ENCODE measurements around the gene CLHC1. TPM values are rescaled to one million over a fixed set of nuclear protein-coding genes. Genes with fewer than 3 reads are reported as not detected.
A peak's percentile ranks its signal among the peaks of the same experiment; 100 is the strongest.
"Not testable (repeated sequence)": the region's sequence is repeated elsewhere in the genome, so short reads cannot be mapped to it uniquely, and the experiment has no call there.

CLHC1 gene
- total RNA-seq, 2 experiments from 2014 or later = 7.5 to 8.3 TPM

DNA sequence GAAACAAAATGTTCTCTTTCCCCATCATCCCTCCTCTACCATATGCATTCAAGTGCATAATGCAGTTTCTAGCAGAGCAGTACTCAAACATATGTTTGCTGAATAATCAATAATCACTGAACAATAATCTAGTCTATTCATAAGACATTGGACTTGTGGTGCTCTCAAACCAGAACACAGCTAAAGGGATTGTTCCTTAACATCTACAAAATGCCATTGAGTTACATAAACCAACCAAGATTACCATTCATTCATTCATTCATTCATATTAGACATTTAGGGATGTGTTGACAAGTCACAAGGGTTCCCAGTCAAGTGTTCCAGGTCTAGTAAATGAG lies 3.9 kb downstream of the CLHC1 start:
- Mint-ChIP-seq H3K4me1 (peaks cover 45% of the 10 kb centered on the region), H3K27ac (peak overlapping the region; percentile 65), H3K27me3 (no peaks in the 10 kb centered on the region), H3K4me3 (peak overlapping the region; percentile 33), H3K9me3 (no peaks in the 10 kb centered on the region), H3K36me3 (ENCODE audit: low read depth) (peaks cover 30% of the 10 kb centered on the region)
- POLR2A ChIA-PET = interaction anchor here (1.1 kb wide), 1 partner anchor 31 kb away, joined by 3 read pairs; no protein-coding TSS in a partner anchor
- CTCF ChIA-PET = no interaction called here
- no peak for DNase-seq

DNA sequence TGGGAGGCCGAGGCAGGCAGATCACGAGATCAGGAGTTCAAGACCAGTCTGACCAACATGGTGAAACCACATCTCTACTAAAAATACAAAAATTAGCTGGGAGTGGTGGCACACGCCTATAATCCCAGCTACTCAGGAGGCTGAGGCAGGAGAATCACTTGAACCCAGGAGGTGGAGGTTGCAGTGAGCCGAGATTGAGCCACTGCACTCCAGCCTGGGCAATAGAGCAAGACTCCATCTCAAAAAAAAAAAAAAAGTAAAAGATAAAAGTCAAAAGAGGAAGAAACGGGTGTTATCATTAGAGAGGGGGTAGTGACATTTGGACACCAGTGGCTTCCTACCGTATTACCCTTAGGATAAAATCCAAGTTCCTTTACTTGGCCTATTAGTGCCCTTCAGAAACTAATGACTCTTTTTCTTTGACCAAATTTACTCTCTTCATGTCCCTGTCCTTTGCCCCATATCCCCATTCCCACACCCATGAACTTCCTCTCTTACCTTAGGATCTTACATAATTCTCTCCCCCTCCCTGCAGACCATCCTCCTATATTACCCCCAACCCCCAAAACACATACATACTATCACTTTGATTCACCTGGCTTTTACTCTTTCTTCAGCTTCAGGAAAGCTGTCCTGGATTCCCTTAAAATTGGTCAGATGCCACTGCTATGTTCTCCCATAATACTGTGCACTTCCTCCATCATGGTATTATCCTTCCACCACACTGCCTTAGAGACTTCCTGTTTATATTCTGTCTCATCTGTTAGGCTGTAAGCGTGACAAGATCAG lies 4.5 kb downstream of the CLHC1 start:
- DNase-seq, CTCF ChIA-PET, H3K9me3 Mint-ChIP-seq, H3K27me3 Mint-ChIP-seq: not testable (repeated sequence)
- POLR2A ChIA-PET = interaction anchor here (1.1 kb wide), 1 partner anchor 32 kb away, joined by 3 read pairs; no protein-coding TSS in a partner anchor
- peaks cover 47% of the 10 kb centered on the region for H3K4me1 Mint-ChIP-seq
- peaks cover 24% of the 10 kb centered on the region for H3K36me3 Mint-ChIP-seq (ENCODE audit: low read depth)
- H3K4me3 Mint-ChIP-seq = peak overlapping the region; percentile 33
- peak overlapping the region; percentile 65 for H3K27ac Mint-ChIP-seq

DNA sequence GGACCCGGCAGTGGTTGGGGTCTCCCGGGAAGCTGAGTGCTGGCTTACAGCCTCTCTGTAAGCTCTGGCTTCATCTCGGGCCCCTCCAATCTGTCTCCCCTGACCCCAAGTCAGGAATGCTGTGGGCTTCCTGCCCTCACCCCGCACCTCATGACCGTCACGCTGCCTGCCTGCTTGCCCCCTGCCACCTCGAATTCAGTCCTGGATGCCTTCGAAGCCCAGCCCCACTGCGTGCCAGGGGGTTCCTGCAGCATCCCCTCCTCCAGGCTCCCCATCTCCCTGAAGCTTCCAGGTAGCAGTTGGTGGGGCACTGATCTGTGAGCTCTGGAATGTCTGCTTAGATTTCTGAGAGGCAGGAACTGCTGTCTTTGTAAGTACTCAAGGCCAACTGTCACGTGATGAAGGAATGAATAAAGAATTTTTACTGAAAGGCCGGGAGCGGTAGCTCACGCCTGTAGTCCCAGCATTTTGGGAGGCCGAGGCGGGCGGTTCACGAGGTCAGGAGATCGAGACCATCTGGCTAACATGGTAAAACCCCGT lies 6.5 kb downstream of the CLHC1 start:
- CTCF ChIA-PET = interaction anchor here (1.3 kb wide), 1 partner anchor 49 kb away, joined by 3 read pairs; no protein-coding TSS in a partner anchor
- no peak for DNase-seq
- H3K27me3 Mint-ChIP-seq = no peaks in the 10 kb centered on the region
- POLR2A ChIA-PET = interaction anchor here (1.4 to 3.3 kb wide), 2 partner anchors 11 to 293 kb away, joined by 3 to 12 read pairs; partner anchors contain the start of gene CFAP36
- H3K4me1 Mint-ChIP-seq = peaks cover 53% of the 10 kb centered on the region
- H3K36me3 Mint-ChIP-seq (ENCODE audit: low read depth) = peaks cover 24% of the 10 kb centered on the region
- no peak overlapping the region for H3K27ac Mint-ChIP-seq
- no peaks in the 10 kb centered on the region for H3K9me3 Mint-ChIP-seq
- H3K4me3 Mint-ChIP-seq = no peak overlapping the region

DNA sequence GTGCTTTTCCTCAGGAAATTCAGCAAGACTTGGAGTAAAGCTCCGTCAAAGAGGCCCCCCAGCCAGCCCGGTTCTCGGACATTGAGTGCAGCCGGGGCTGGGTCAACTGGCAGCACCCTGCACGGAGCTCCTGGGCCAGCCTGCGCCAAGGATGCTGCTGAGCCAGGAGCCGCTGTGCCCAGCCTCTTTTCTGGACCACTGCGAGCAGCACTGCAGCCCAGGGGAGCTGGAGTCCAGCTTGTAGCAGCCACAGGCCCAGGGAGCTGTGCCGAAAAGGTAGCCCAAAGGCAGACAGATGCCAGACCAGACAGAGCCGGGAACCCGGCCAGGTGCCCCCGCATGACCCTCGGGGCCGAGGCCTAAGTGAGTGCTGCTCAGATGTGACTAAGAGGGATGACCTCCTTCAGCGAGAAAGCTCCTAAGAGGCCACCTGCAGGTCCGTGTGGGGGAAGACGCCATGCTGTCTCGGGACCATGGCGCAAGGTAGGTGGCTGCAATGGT lies 7.3 kb downstream of the CLHC1 start:
- Mint-ChIP-seq H3K27ac (no peak overlapping the region), H3K4me1 (peaks cover 46% of the 10 kb centered on the region)

DNA sequence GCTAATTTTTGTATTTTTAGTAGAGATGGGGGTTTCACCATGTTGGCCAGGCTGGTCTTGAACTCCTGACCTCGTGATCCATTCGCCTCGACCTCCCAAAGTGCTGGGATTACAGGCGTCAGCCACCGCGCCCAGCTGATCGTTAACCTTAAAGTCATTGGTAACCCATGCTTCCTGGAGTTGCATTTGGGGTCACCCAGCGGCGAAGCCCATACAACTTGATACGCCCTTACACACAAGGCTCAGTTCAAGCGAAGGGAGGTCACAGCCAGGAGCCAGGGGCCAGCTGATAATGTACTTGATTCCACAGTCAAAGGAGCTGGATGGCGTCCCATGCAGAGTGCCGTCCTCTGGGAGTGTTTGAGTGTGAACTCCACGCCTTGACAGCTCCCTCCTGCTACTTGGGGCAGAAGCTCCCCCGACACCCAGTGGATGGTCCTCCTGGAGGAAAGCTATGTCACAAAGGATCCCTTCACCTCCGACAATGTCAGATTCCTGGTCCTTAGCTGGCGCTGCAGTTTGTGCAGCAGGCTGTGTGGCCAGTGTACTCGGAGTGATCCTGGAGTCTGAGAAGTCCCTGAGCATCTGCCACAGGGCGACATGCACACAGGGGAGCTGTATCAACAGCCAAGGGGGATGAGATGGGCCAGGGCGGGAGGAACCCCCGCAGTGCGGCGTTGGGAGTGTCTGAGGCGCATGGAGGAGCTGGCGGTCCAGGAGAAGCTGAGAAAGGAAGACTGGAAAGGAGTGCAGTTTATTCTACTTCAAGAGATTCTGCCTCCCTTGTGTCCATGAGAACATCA lies 7.9 kb downstream of the CLHC1 start:
- no peaks in the 10 kb centered on the region for H3K9me3 Mint-ChIP-seq
- H3K27ac Mint-ChIP-seq = peak overlapping the region; percentile 78
- peaks cover 41% of the 10 kb centered on the region for H3K4me1 Mint-ChIP-seq
- POLR2A ChIA-PET = interaction anchor here (0.7 to 4.3 kb wide), 11 partner anchors 9 to 393 kb away, joined by 3 to 52 read pairs (median 4); partner anchors contain the start of genes CFAP36, CLHC1, PPP4R3B and RPS27A
- CTCF ChIA-PET = interaction anchor here (1.0 to 1.6 kb wide), 6 partner anchors 48 to 296 kb away, joined by 3 to 8 read pairs (median 3); partner anchors contain the start of genes CFAP36 and RTN4
- H3K27me3 Mint-ChIP-seq = no peaks in the 10 kb centered on the region
- DNase-seq = no peak
- H3K4me3 Mint-ChIP-seq = peak overlapping the region; percentile 72
- peaks cover 14% of the 10 kb centered on the region for H3K36me3 Mint-ChIP-seq (ENCODE audit: low read depth)

More for the DNA sequence above, 7.3 kb downstream of the CLHC1 start:
- no peak for DNase-seq
- no peaks in the 10 kb centered on the region for H3K9me3 Mint-ChIP-seq
- H3K4me3 Mint-ChIP-seq = no peak overlapping the region
- CTCF ChIA-PET = interaction anchor here (1.3 to 1.6 kb wide), 3 partner anchors 49 to 295 kb away, joined by 3 to 8 read pairs (median 3); partner anchors contain the start of genes CFAP36 and RTN4
- H3K27me3 Mint-ChIP-seq = no peaks in the 10 kb centered on the region
- POLR2A ChIA-PET = interaction anchor here (0.7 to 4.3 kb wide), 7 partner anchors 8 to 393 kb away, joined by 3 to 52 read pairs (median 5); partner anchors contain the start of genes CFAP36, CLHC1, PPP4R3B and RPS27A
- H3K36me3 Mint-ChIP-seq (ENCODE audit: low read depth) = peaks cover 18% of the 10 kb centered on the region

DNA sequence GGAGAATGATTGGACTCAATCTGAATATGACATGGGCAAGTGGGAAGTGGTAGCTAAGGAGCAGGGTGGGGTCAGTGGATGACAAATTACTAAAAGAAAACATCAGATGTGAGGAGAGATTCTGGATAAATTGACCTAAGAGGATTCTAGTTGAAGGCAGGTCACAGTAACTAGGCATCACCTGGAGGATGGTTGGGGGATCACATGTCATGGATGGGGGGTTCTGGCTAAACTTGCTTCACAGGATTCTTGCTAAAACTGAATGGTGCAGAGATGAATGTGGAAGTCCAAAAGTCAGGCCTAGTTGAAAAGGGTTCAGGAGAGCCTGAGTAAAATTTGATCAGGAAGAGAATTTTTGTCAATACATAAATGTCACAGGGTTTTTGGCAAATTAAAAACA lies 18.3 kb downstream of the CLHC1 start:
- CTCF ChIA-PET = no interaction called here
- no peaks in the 10 kb centered on the region for H3K4me1 Mint-ChIP-seq
- no peak for DNase-seq
- H3K4me3 Mint-ChIP-seq = no peak overlapping the region
- no peak overlapping the region for H3K27ac Mint-ChIP-seq
- H3K27me3 Mint-ChIP-seq = no peaks in the 10 kb centered on the region
- H3K36me3 Mint-ChIP-seq (ENCODE audit: low read depth) = no peaks in the 10 kb centered on the region
- H3K9me3 Mint-ChIP-seq = no peaks in the 10 kb centered on the region
- POLR2A ChIA-PET = interaction anchor here (1.0 kb wide), 1 partner anchor 9 kb away, joined by 5 read pairs; no protein-coding TSS in a partner anchor

DNA sequence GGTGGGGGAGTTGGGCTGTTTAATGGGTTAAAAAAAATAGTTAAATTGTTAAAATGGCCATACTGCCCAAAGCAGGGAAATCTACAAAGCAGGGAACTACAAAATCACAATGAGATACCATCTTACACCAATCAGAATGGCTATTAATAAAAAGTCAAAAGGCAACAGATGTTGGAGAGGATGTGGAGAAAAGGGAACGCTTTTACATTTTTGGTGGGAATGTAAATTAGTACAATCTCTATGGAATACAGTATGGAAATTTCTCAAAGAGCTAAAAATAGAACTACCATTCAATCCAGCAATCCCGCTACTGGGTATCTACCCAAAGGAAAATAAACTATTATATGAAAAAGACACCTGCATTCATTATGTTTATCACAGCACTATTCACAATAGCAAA lies 27.1 kb downstream of the CLHC1 start:
- H3K27ac Mint-ChIP-seq = no peak overlapping the region
- no peaks in the 10 kb centered on the region for H3K27me3 Mint-ChIP-seq
- ChIA-PET CTCF (no interaction called here), POLR2A (no interaction called here)
- no peak overlapping the region for H3K4me3 Mint-ChIP-seq
- DNase-seq = no peak
- peaks cover 26% of the 10 kb centered on the region for H3K36me3 Mint-ChIP-seq (ENCODE audit: low read depth)
- peaks cover 8% of the 10 kb centered on the region for H3K9me3 Mint-ChIP-seq
- no peaks in the 10 kb centered on the region for H3K4me1 Mint-ChIP-seq

DNA sequence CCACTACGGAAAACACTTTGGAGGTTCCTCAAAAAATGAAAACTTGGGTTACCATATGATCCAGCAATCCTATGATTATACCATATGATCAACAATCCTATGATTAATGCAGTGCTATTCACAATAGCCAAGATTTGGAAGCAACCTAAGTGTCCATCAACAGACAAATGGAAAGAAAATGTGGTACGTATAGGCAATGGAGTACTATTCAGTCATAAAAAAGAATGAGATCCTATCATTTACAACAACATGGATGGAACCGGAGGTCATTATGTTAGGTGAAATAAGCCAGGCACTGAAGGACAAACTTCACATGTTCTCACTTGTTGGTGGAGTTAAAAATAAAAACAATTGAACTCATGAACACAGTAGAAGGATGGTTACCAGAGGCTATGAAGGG lies 27.6 kb downstream of the CLHC1 start:
- ChIA-PET CTCF (no interaction called here), POLR2A (no interaction called here)
- Mint-ChIP-seq H3K4me3 (no peak overlapping the region), H3K27ac (no peak overlapping the region), H3K27me3 (no peaks in the 10 kb centered on the region), H3K36me3 (ENCODE audit: low read depth) (peaks cover 28% of the 10 kb centered on the region), H3K4me1 (no peaks in the 10 kb centered on the region), H3K9me3 (peaks cover 8% of the 10 kb centered on the region)
- DNase-seq = no peak

DNA sequence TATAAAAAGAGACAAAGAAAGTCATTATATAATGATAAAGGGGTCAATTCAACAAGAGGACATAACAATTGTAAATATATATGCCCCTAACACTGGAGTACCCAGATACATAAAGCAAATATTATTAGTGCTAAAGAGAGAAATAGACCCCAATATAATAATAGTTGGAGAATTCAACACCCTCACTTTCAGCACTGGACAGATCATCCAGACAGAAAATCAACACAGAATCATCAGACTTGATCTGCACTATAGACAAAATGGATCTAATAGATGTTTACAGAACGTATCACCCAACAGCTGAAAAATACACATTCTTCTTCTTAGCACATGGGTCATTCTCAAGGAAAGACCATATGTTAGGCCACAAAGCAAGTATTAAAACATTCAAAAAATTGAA lies 31.7 kb downstream of the CLHC1 start:
- Mint-ChIP-seq H3K36me3 (ENCODE audit: low read depth) (peaks cover 37% of the 10 kb centered on the region), H3K27ac (no peak overlapping the region), H3K27me3 (no peaks in the 10 kb centered on the region), H3K9me3 (peaks cover 10% of the 10 kb centered on the region), H3K4me1 (no peaks in the 10 kb centered on the region), H3K4me3 (no peak overlapping the region)
- ChIA-PET CTCF (no interaction called here), POLR2A (interaction anchor here (1.0 kb wide), 1 partner anchor 22 kb away, joined by 3 read pairs; no protein-coding TSS in a partner anchor)
- no peak for DNase-seq

DNA sequence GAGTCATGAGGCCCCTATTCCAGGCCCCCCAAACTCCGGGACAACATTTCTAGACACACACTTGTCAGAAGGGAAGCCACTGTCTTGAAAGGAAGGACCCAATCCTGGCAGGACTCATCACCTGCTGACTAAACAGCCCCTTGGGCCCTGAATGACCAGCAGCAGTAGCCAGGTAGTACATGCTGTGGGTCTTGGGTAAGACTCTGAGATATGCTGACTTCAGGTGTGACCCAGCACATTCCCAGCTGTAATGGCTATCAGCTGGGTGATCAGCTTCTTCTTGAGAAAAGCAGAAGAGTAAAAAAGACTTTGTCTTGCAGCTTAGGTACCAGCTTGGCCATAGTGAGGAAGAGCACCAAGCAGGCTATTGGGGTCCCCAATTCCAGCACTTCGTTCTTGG lies 35.6 kb downstream of the CLHC1 start:
- no peak overlapping the region for H3K4me3 Mint-ChIP-seq
- ChIA-PET POLR2A (no interaction called here), CTCF (no interaction called here)
- no peaks in the 10 kb centered on the region for H3K4me1 Mint-ChIP-seq
- H3K36me3 Mint-ChIP-seq (ENCODE audit: low read depth) = peaks cover 24% of the 10 kb centered on the region
- peaks cover 8% of the 10 kb centered on the region for H3K9me3 Mint-ChIP-seq
- H3K27ac Mint-ChIP-seq = no peak overlapping the region
- H3K27me3 Mint-ChIP-seq = no peaks in the 10 kb centered on the region
- DNase-seq = no peak

DNA sequence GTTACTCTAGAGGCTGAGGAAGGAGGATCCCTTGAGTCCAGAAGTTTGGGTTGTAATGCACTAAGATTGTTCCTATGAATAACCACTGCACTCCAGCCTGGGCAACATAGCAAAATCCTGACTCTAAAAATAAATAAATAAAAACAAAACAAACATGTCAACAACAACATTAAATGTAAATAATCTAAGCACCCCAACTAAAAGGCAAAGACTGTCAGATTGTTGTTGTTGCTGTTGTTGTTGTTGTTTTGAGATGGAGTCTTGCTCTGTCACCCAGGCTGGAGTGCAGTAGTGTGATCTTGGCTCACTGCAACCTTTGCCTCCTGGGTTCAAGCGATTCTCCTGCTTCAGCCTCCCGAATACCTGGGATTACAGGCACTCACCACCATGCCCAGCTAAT lies 40.2 kb downstream of the CLHC1 start:
- H3K27ac Mint-ChIP-seq; H3K4me3 Mint-ChIP-seq; POLR2A ChIA-PET; H3K27me3 Mint-ChIP-seq; DNase-seq; H3K4me1 Mint-ChIP-seq; H3K36me3 Mint-ChIP-seq (ENCODE audit: low read depth); H3K9me3 Mint-ChIP-seq: not testable (repeated sequence)
- CTCF ChIA-PET = interaction anchor here (1.7 kb wide), 1 partner anchor 16 kb away, joined by 7 read pairs; no protein-coding TSS in a partner anchor

DNA sequence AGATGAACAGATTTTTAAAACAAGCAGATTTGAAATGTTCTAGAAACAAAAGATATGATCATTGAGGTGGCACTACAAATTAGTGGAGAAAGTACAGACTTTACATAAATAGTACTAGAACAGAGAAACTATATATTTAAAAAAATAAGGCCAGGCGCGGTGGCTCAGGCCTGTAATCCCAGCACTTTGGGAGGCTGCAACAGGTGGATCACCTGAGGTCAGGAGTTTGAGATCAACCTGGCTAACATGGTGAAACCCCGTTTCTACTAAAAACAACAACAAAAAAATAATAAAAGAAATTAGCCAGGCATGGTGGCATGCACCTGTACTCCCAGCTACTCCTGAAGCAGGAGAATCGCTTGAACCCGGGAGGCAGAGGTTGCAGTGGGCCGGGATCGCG lies 45.3 kb downstream of the CLHC1 start:
- H3K36me3 Mint-ChIP-seq (ENCODE audit: low read depth); H3K27ac Mint-ChIP-seq; H3K9me3 Mint-ChIP-seq; H3K4me1 Mint-ChIP-seq; H3K27me3 Mint-ChIP-seq; DNase-seq; CTCF ChIA-PET; H3K4me3 Mint-ChIP-seq; POLR2A ChIA-PET: not testable (repeated sequence)

DNA sequence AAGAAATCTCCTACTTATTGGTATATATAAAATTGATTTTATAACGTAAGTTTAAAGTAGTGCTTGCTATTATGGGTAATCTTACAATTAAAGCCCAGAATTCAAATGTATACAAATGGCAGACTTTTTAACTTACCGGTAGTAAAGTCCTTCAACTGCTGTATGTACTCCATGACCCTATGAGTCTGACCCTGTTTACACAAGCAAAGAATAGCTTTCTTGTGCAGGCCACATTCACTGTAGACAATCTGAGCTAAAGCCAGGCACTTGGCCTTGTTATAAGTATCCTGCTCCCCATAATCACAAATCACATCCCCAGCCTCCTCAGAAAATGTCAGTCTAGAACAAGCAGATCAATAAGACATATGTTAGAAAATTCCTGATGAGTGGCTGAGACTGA lies 51.7 kb downstream of the CLHC1 start:
- H3K36me3 Mint-ChIP-seq (ENCODE audit: low read depth) = no peaks in the 10 kb centered on the region
- no peaks in the 10 kb centered on the region for H3K9me3 Mint-ChIP-seq
- no peaks in the 10 kb centered on the region for H3K27me3 Mint-ChIP-seq
- ChIA-PET CTCF (no interaction called here), POLR2A (no interaction called here)
- no peak overlapping the region for H3K4me3 Mint-ChIP-seq
- no peak for DNase-seq
- H3K27ac Mint-ChIP-seq = no peak overlapping the region
- H3K4me1 Mint-ChIP-seq = peaks cover 2% of the 10 kb centered on the region

All from activated CD4-positive, alpha-beta memory T cell treated with anti-CD3 and anti-CD28 coated beads, Interleukin-2, amount 10 ng/mL, durations not matched to agents 7 days and 5 days (primary cell).